WTC11 (cell line): Measurements from ENCODE around the gene CYB5A.

ENCODE experiments used
- ATF1 ChIP-seq: sonication (generic); formaldehyde crosslinking; IDR thresholded peaks from 2 replicates; pipeline ENCODE4 v1.8.1; 2023; ENCODE audit warnings: mild to moderate bottlenecking, moderate library complexity, missing genetic modification reagents
- NR2C2 ChIP-seq: sonication (generic); formaldehyde crosslinking; IDR thresholded peaks from 2 replicates; pipeline ENCODE4 v1.8.0; 2022; ENCODE audit warnings: mild to moderate bottlenecking, missing genetic modification reagents
- TP53 ChIP-seq: sonication (generic); formaldehyde crosslinking; IDR thresholded peaks from 2 replicates; pipeline ENCODE4 v1.8.1; 2023; ENCODE audit warnings: mild to moderate bottlenecking, missing genetic modification reagents
- ZBTB21 ChIP-seq: sonication (generic); formaldehyde crosslinking; IDR thresholded peaks from 2 replicates; pipeline ENCODE4 v1.8.1; 2023; ENCODE audit warnings: mild to moderate bottlenecking, missing genetic modification reagents, borderline replicate concordance
- TF ChIP-seq, protein P1 (sequence below): fragments of 200-600 bp; IDR thresholded peaks from 2 replicates; pipeline ENCODE4 v1.8.0; 2022; ENCODE audit warnings: antibody characterized with exemption

DNA sequence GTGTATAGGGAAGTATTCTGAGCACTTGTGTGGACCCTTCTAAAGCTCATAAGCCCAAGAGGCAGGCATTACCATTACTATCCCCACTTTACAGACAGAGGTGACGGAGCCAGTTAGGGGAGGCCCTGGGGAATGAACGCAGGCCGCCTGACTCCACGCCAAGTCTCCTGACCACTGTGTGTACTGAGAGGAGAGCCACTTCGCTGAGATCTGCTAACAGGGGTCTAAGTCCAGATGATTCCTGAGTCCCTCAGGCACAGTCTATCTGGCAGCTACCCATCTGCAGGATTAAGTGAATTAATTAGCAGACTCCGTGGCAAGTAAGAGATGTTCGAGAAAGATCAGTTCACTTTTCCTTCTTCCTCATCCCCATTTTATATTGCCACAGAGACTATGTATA lies 13.7 kb downstream of the CYB5A start:
- TF ChIP-seq NR2C2 (CRISPR knock-in tag), result no peak
- TF ChIP-seq, protein P1, sequence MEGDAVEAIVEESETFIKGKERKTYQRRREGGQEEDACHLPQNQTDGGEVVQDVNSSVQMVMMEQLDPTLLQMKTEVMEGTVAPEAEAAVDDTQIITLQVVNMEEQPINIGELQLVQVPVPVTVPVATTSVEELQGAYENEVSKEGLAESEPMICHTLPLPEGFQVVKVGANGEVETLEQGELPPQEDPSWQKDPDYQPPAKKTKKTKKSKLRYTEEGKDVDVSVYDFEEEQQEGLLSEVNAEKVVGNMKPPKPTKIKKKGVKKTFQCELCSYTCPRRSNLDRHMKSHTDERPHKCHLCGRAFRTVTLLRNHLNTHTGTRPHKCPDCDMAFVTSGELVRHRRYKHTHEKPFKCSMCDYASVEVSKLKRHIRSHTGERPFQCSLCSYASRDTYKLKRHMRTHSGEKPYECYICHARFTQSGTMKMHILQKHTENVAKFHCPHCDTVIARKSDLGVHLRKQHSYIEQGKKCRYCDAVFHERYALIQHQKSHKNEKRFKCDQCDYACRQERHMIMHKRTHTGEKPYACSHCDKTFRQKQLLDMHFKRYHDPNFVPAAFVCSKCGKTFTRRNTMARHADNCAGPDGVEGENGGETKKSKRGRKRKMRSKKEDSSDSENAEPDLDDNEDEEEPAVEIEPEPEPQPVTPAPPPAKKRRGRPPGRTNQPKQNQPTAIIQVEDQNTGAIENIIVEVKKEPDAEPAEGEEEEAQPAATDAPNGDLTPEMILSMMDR, result no peak
- no peak for TF ChIP-seq ATF1 (CRISPR knock-in tag)
- TF ChIP-seq ZBTB21, result no peak
- TF ChIP-seq TP53 (CRISPR knock-in tag), result no peak
